GM18508 (cell line): Measurements from ENCODE around the gene TRIM8.

Experiments used
- ATAC-seq: cut with Tn5 transposase; IDR thresholded peaks from one replicate; pipeline ENCODE4 v1.9.1; 2021; ENCODE audit warnings: moderate number of reproducible peaks; ENCODE audit not compliant: insufficient read depth, unreplicated experiment

Gene TRIM8

GRCh38 chr10:102631525-102632393 lies 12.5 kb upstream of the TRIM8 start:
- ATAC-seq: no peak

- no peak for ATAC-seq
Observed at GRCh38 chr10:102632394-102633111, 11.7 kb upstream of the TRIM8 start.

- ATAC-seq: no peak
Observed at GRCh38 chr10:102633287-102633686, 11.0 kb upstream of the TRIM8 start.

GRCh38 chr10:102633848-102634247 lies 10.4 kb upstream of the TRIM8 start:
- no peak for ATAC-seq

- no peak for ATAC-seq
Observed at GRCh38 chr10:102634686-102635085, 9.6 kb upstream of the TRIM8 start.

GRCh38 chr10:102635377-102635776 lies 8.9 kb upstream of the TRIM8 start:
- no peak for ATAC-seq

- no peak for ATAC-seq
Observed at GRCh38 chr10:102639537-102639936, 4.7 kb upstream of the TRIM8 start.

GRCh38 chr10:102641402-102641801 lies 2.9 kb upstream of the TRIM8 start:
- no peak for ATAC-seq

GRCh38 chr10:102641880-102642735 lies 2.2 kb upstream of the TRIM8 start:
- peak; percentile 35 for ATAC-seq

GRCh38 chr10:102642736-102643335 lies 1.4 kb upstream of the TRIM8 start:
- ATAC-seq: no peak

- ATAC-seq: no peak
Observed at GRCh38 chr10:102643336-102644065, 778 bp upstream of the TRIM8 start.

- ATAC-seq: no peak
Observed at GRCh38 chr10:102644646-102645387, 538 bp downstream of the TRIM8 start.

GRCh38 chr10:102645388-102645740 lies 1.1 kb downstream of the TRIM8 start:
- no peak for ATAC-seq

GRCh38 chr10:102645741-102646609 lies 1.7 kb downstream of the TRIM8 start:
- ATAC-seq: peak; percentile 24

- no peak for ATAC-seq
Observed at GRCh38 chr10:102646610-102647442, 2.5 kb downstream of the TRIM8 start.

GRCh38 chr10:102647443-102648268 lies 3.4 kb downstream of the TRIM8 start:
- no peak for ATAC-seq
